GM21526 (cell line): ENCODE results near the gene SYT1.
"Not testable (repeated sequence)": the region's sequence is repeated elsewhere in the genome, so short reads cannot be mapped to it uniquely, and the experiment has no call there.

Experiments used
- ATAC-seq: cut with Tn5 transposase; IDR thresholded peaks from one replicate; pipeline ENCODE4 v1.9.1; 2021; ENCODE audit warnings: moderate library complexity; ENCODE audit not compliant: unreplicated experiment, low FRiP score

SYT1 gene

GRCh38 chr12:79194595-79194994 is 330.0 kb downstream of the SYT1 start:
- no peak for ATAC-seq

GRCh38 chr12:79199166-79199565 is 334.6 kb downstream of the SYT1 start:
- no peak for ATAC-seq

GRCh38 chr12:79200176-79200575 is 335.6 kb downstream of the SYT1 start:
- ATAC-seq = no peak

GRCh38 chr12:79203058-79203647 is 338.6 kb downstream of the SYT1 start:
- ATAC-seq = no peak

- ATAC-seq = no peak
These were observed 342.3 kb downstream of the SYT1 start for GRCh38 chr12:79206871-79207270.

GRCh38 chr12:79210403-79210802 is 345.8 kb downstream of the SYT1 start:
- not testable (repeated sequence) for ATAC-seq

GRCh38 chr12:79217306-79217705 is 352.7 kb downstream of the SYT1 start:
- no peak for ATAC-seq

GRCh38 chr12:79223210-79223609 is 358.6 kb downstream of the SYT1 start:
- ATAC-seq = no peak

- ATAC-seq = no peak
These were observed 359.2 kb downstream of the SYT1 start for GRCh38 chr12:79223761-79224160.

- ATAC-seq = no peak
These were observed 362.5 kb downstream of the SYT1 start for GRCh38 chr12:79227091-79227490.

GRCh38 chr12:79227646-79228045 is 363.1 kb downstream of the SYT1 start:
- no peak for ATAC-seq

- ATAC-seq = peak; percentile 90
These were observed 368.8 kb downstream of the SYT1 start for GRCh38 chr12:79233341-79233781.

- ATAC-seq = no peak
These were observed 372.3 kb downstream of the SYT1 start for GRCh38 chr12:79236920-79237319.

- no peak for ATAC-seq
These were observed 373.7 kb downstream of the SYT1 start for GRCh38 chr12:79238246-79238645.

- no peak for ATAC-seq
These were observed 382.9 kb downstream of the SYT1 start for GRCh38 chr12:79247494-79247893.

GRCh38 chr12:79250186-79250585 is 385.6 kb downstream of the SYT1 start:
- ATAC-seq = no peak

GRCh38 chr12:79250960-79251755 is 386.6 kb downstream of the SYT1 start:
- no peak for ATAC-seq

GRCh38 chr12:79252358-79253075 is 387.9 kb downstream of the SYT1 start:
- ATAC-seq = no peak

GRCh38 chr12:79255288-79255687 is 390.7 kb downstream of the SYT1 start:
- ATAC-seq = no peak

- ATAC-seq = no peak
These were observed 396.3 kb downstream of the SYT1 start for GRCh38 chr12:79260923-79261322.

- no peak for ATAC-seq
These were observed 398.4 kb downstream of the SYT1 start for GRCh38 chr12:79262938-79263337.
